Fibroblast of skin of left quadriceps (primary cell): Measurements from ENCODE around the gene FRMD6.
"Not testable (repeated sequence)": the region's sequence is repeated elsewhere in the genome, so short reads cannot be mapped to it uniquely, and the experiment has no call there.

Source experiments
- DNase-seq, 2 experiments: peaks; one replicate each; pipeline ENCODE4 v3.0.0-alpha.2; 2013; ENCODE audit warnings: low read depth in 2 of 2

FRMD6 gene

GRCh38 chr14:51630987-51631386 is 20.7 kb upstream of the FRMD6 start:
- DNase-seq, result no peak

- not testable (repeated sequence) for DNase-seq
Observed at GRCh38 chr14:51633298-51633697, 18.4 kb upstream of the FRMD6 start.

- no peak for DNase-seq
Observed at GRCh38 chr14:51636109-51636508, 15.6 kb upstream of the FRMD6 start.

- DNase-seq, result no peak
Observed at GRCh38 chr14:51638071-51638944, 13.4 kb upstream of the FRMD6 start.

- DNase-seq, result no peak
Observed at GRCh38 chr14:51639668-51640316, 11.9 kb upstream of the FRMD6 start.

GRCh38 chr14:51643140-51643539 is 8.6 kb upstream of the FRMD6 start:
- no peak for DNase-seq

- peak; percentile 67 to 69 for DNase-seq
Observed at GRCh38 chr14:51644217-51644933, 7.3 kb upstream of the FRMD6 start.

GRCh38 chr14:51648296-51648695 is 3.4 kb upstream of the FRMD6 start:
- no peak for DNase-seq

GRCh38 chr14:51650716-51651387 is 858 bp upstream of the FRMD6 start:
- DNase-seq, result no peak

- no peak for DNase-seq
Observed at GRCh38 chr14:51652168-51653078, 713 bp downstream of the FRMD6 start.

- peak; percentile 75 to 81 for DNase-seq
Observed at GRCh38 chr14:51653079-51653774, 1.5 kb downstream of the FRMD6 start.

- no peak for DNase-seq
Observed at GRCh38 chr14:51653775-51654532, 2.2 kb downstream of the FRMD6 start.

GRCh38 chr14:51654533-51654845 is 2.8 kb downstream of the FRMD6 start:
- no peak for DNase-seq

- no peak for DNase-seq
Observed at GRCh38 chr14:51657762-51658161, 6.1 kb downstream of the FRMD6 start.

- DNase-seq, result no peak
Observed at GRCh38 chr14:51658441-51659173, 6.9 kb downstream of the FRMD6 start.

- DNase-seq, result no peak
Observed at GRCh38 chr14:51660741-51661140, 9.0 kb downstream of the FRMD6 start.

- no peak for DNase-seq
Observed at GRCh38 chr14:51661504-51661903, 9.8 kb downstream of the FRMD6 start.

- DNase-seq, result no peak
Observed at GRCh38 chr14:51663783-51664326, 12.1 kb downstream of the FRMD6 start.

GRCh38 chr14:51666070-51666469 is 14.4 kb downstream of the FRMD6 start:
- DNase-seq, result no peak
